HG03280 (cell line): ENCODE measurements around the gene TTC16.

Experiments used
- ATAC-seq: cut with Tn5 transposase; IDR thresholded peaks from one replicate; pipeline ENCODE4 v1.9.1; 2021; ENCODE audit warnings: mild to moderate bottlenecking, moderate library complexity; ENCODE audit not compliant: unreplicated experiment

Gene TTC16

GRCh38 chr9:127698386-127698785 is 17.5 kb upstream of the TTC16 start:
- no peak for ATAC-seq

GRCh38 chr9:127698985-127699670 is 16.8 kb upstream of the TTC16 start:
- ATAC-seq = peak; percentile 96

- ATAC-seq = no peak
These were observed 15.7 kb upstream of the TTC16 start for GRCh38 chr9:127700140-127700539.

- no peak for ATAC-seq
These were observed 15.2 kb upstream of the TTC16 start for GRCh38 chr9:127700594-127701255.

- ATAC-seq = no peak
These were observed 12.5 kb upstream of the TTC16 start for GRCh38 chr9:127703289-127703946.

GRCh38 chr9:127705577-127706379 is 10.1 kb upstream of the TTC16 start:
- no peak for ATAC-seq

- ATAC-seq = no peak
These were observed 9.0 kb upstream of the TTC16 start, which contains the start of gene CFAP157 for GRCh38 chr9:127706836-127707241. TSS of gene CFAP157 (plus strand) at chr9:127706988. CDS start at chr9:127707032, 44 bp downstream.

GRCh38 chr9:127707766-127708165 is 8.1 kb upstream of the TTC16 start:
- peak; percentile 59 for ATAC-seq

GRCh38 chr9:127708952-127709587 is 6.8 kb upstream of the TTC16 start:
- no peak for ATAC-seq

GRCh38 chr9:127710204-127710783 is 5.6 kb upstream of the TTC16 start:
- ATAC-seq = no peak

- ATAC-seq = no peak
These were observed 4.6 kb upstream of the TTC16 start for GRCh38 chr9:127711226-127711701.

- no peak for ATAC-seq
These were observed 4.0 kb upstream of the TTC16 start for GRCh38 chr9:127711831-127712274.

GRCh38 chr9:127712371-127712770 is 3.5 kb upstream of the TTC16 start:
- no peak for ATAC-seq

GRCh38 chr9:127712867-127713266 is 3.0 kb upstream of the TTC16 start:
- no peak for ATAC-seq

GRCh38 chr9:127714020-127714750 is 1.7 kb upstream of the TTC16 start:
- no peak for ATAC-seq

GRCh38 chr9:127714951-127715469 is 869 bp upstream of the TTC16 start:
- ATAC-seq = peak; percentile 5

- ATAC-seq = no peak
These were observed 533 bp downstream of the TTC16 start for GRCh38 chr9:127716412-127716811.

GRCh38 chr9:127717766-127718165 is 1.9 kb downstream of the TTC16 start:
- no peak for ATAC-seq
